HepG2 (cell line): ENCODE data around the gene TEX19. TPM values are rescaled to one million over a fixed set of nuclear protein-coding genes. Genes with fewer than 3 reads are reported as not detected.

Experiments
- CCAR2 ChIP-seq: fragments of 200-400 bp; formaldehyde crosslinking; optimal IDR thresholded peaks from 2 replicates; pipeline ENCODE3; 2018; ENCODE audit warnings: low read depth, mild to moderate bottlenecking, low read length, moderate library complexity
- ELF3 ChIP-seq: IDR thresholded peaks from 2 replicates; pipeline ENCODE4 v1.6.1; 2016; ENCODE audit warnings: missing genetic modification reagents, missing compliant biosample characterization
- IKZF4 ChIP-seq: sonication (generic); formaldehyde crosslinking; IDR thresholded peaks from 2 replicates; pipeline ENCODE4 v1.5.1; 2020; ENCODE audit warnings: borderline replicate concordance, mild to moderate bottlenecking, low read depth, missing genetic modification reagents; ENCODE audit errors: not compliant biosample characterization
- KDM1A ChIP-seq: IDR thresholded peaks from 2 replicates; pipeline ENCODE4 v1.6.1; 2016; ENCODE audit warnings: missing compliant biosample characterization
- MTF1 ChIP-seq: sonication (generic); formaldehyde crosslinking; IDR thresholded peaks from 2 replicates; pipeline ENCODE4 v1.5.0; 2020; ENCODE audit warnings: missing genetic modification reagents
- NR1H2 ChIP-seq: sonication (generic); formaldehyde crosslinking; IDR thresholded peaks from 2 replicates; pipeline ENCODE4 v1.8.1; 2022; ENCODE audit warnings: low read depth, missing genetic modification reagents, borderline replicate concordance
- PHF8 ChIP-seq: sonication (generic); formaldehyde crosslinking; IDR thresholded peaks from 2 replicates; pipeline ENCODE4 v1.5.0; 2020; ENCODE audit warnings: missing genetic modification reagents
- PRPF4 ChIP-seq: fragments of 200-400 bp; formaldehyde crosslinking; IDR thresholded peaks from 2 replicates; pipeline ENCODE4 v1.6.1; 2016; ENCODE audit warnings: low read length, low read depth; ENCODE audit not compliant: poor library complexity, severe bottlenecking
- RARA ChIP-seq: IDR thresholded peaks from 2 replicates; pipeline ENCODE4 v1.6.1; 2016; ENCODE audit warnings: missing genetic modification reagents, missing compliant biosample characterization
- RARG ChIP-seq: sonication (generic); formaldehyde crosslinking; IDR thresholded peaks from 2 replicates; pipeline ENCODE4 v1.4.0; 2020; ENCODE audit warnings: low read depth, mild to moderate bottlenecking, missing genetic modification reagents
- RFX3 ChIP-seq: IDR thresholded peaks from 2 replicates; pipeline ENCODE4 v1.6.1; 2016; ENCODE audit warnings: missing biosample characterization, missing genetic modification reagents
- SALL1 ChIP-seq: sonication (generic); formaldehyde crosslinking; IDR thresholded peaks from 2 replicates; pipeline ENCODE4 v1.8.0; 2022; ENCODE audit warnings: mild to moderate bottlenecking, missing genetic modification reagents
- SUZ12 ChIP-seq: fragments of 150-350 bp; IDR thresholded peaks from 2 replicates; pipeline ENCODE4 v1.6.1; 2014; ENCODE audit warnings: low read depth, low read length
- TGIF2 ChIP-seq: IDR thresholded peaks from 2 replicates; pipeline ENCODE4 v1.6.1; 2016; ENCODE audit warnings: control low read depth, missing compliant biosample characterization
- ZNF557 ChIP-seq: sonication (generic); formaldehyde crosslinking; IDR thresholded peaks from 2 replicates; pipeline ENCODE4 v1.4.0; 2020; ENCODE audit warnings: missing genetic modification reagents
- ZNF709 ChIP-seq: sonication (generic); formaldehyde crosslinking; IDR thresholded peaks from 2 replicates; pipeline ENCODE4 v1.5.0; 2020; ENCODE audit warnings: mild to moderate bottlenecking, missing genetic modification reagents
- ZNF788 ChIP-seq: sonication (generic); formaldehyde crosslinking; IDR thresholded peaks from 2 replicates; pipeline ENCODE4 v1.5.0; 2020; ENCODE audit warnings: mild to moderate bottlenecking, missing genetic modification reagents, borderline replicate concordance
- polyA plus RNA-seq, 8 experiments: library from polyadenylated mRNA; depleted of rRNA in 3 of 8; stranded (reverse) in 7 of 8; unstranded in 1 of 8; fragments of >200 nt; fragmentation: Illumina TruSeq in 4 of 8; extraction: Trizol in 4 of 8; gene quantifications; 2 replicates each; pipeline versions ENCODE4 v1.2.1 to v1.2.3, GENCODE V29; 2011 to 2016; ENCODE audit warnings: low read depth in 4 of 8, missing spikeins in 1 of 8, mixed read lengths in 1 of 8; ENCODE audit not compliant: insufficient read depth in 1 of 8
- total RNA-seq, 5 experiments: library from RNA; depleted of rRNA; stranded (reverse); fragments of >200 nt; fragmentation: Illumina TruSeq; extraction: Trizol; gene quantifications; 2 replicates each; pipeline ENCODE4 v1.2.3, GENCODE V29; 2016; ENCODE audit warnings: low read depth in 1 of 5
- TF ChIP-seq, protein P1 (sequence below): sonication (generic); formaldehyde crosslinking; IDR thresholded peaks from 2 replicates; pipeline ENCODE4 v1.5.0; 2020; ENCODE audit warnings: mild to moderate bottlenecking, missing genetic modification reagents
- TF ChIP-seq, protein P2 (sequence below): sonication (generic); formaldehyde crosslinking; IDR thresholded peaks from 2 replicates; pipeline ENCODE4 v1.5.1; 2020; ENCODE audit warnings: mild to moderate bottlenecking, missing genetic modification reagents, moderate library complexity
- TF ChIP-seq, protein P3 (sequence below): IDR thresholded peaks from 2 replicates; pipeline ENCODE4 v1.6.1; 2012; ENCODE audit warnings: low read length, improper control_type of control experiment

TEX19 gene
- total and polyA plus RNA-seq, 2 of the 13 experiments (the other 11 are each of a cell fraction or from before 2014, with no cell fraction given) = 1.3 to 6.0 TPM

DNA sequence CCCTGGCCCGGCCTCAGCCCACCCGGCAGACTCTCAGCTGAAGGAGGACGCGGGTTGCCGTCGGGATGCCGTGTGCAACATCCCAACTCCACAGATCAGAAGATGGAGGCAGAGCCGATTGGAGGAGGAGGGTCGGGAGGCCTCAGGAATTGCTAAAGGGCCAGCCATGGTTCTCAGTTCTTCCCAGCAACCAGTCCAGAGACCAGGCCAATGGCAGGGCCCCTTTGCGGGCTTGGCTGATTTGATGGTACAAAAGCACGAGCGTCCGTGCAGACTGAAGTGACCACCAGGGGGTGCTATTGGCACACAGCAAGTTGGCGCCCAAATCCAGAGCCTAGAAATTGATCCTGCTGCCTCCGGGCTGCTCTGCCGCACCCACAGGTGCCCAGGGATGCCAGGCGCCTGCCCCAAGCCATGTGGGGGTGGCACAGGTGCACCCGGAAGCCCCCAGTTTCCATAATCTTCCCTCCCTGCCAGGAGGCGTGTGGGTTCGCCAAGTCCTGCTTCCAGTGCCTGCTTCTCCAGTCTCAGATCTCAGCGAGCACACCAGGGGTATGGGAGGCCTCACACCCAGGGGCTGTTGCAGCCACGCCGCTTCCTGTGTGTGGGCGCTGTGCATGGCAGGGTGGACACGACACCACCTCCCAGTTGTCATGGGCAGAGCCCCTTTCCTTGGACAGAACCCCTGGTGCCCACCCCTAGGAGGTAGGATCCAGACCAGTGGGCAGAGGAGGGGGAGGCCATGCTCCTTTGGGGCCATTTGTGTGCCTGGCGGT, 7.1 kb upstream of the TEX19 start (continued):
- TF ChIP-seq, protein P1, sequence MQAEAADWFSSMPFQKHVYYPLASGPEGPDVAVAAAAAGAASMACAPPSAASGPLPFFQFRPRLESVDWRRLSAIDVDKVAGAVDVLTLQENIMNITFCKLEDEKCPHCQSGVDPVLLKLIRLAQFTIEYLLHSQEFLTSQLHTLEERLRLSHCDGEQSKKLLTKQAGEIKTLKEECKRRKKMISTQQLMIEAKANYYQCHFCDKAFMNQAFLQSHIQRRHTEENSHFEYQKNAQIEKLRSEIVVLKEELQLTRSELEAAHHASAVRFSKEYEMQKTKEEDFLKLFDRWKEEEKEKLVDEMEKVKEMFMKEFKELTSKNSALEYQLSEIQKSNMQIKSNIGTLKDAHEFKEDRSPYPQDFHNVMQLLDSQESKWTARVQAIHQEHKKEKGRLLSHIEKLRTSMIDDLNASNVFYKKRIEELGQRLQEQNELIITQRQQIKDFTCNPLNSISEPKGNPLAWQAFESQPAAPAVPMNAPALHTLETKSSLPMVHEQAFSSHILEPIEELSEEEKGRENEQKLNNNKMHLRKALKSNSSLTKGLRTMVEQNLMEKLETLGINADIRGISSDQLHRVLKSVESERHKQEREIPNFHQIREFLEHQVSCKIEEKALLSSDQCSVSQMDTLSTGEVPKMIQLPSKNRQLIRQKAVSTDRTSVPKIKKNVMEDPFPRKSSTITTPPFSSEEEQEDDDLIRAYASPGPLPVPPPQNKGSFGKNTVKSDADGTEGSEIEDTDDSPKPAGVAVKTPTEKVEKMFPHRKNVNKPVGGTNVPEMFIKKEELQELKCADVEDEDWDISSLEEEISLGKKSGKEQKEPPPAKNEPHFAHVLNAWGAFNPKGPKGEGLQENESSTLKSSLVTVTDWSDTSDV (CRISPR knock-in tag) = no peak
- TF ChIP-seq PHF8 (CRISPR knock-in tag) (no peak), ZNF788 (no peak), SUZ12 (no peak), RFX3 (no peak), RARA (CRISPR knock-in tag) (no peak), TGIF2 (peak; percentile 38; the same call in 1 of the 2 replicates), KDM1A (no peak; the same call in 1 of the 2 replicates), RARG (CRISPR knock-in tag) (no peak), PRPF4 (no peak), SALL1 (CRISPR knock-in tag) (peak; percentile 88), MTF1 (CRISPR knock-in tag) (no peak), ELF3 (CRISPR knock-in tag) (peak; percentile 63; the same call in 1 of the 2 replicates), CCAR2 (no peak), IKZF4 (CRISPR knock-in tag) (no peak), NR1H2 (no peak), ZNF557 (no peak), ZNF709 (CRISPR knock-in tag) (peak; percentile 87; the same call in 1 of the 2 replicates)
- TF ChIP-seq, protein P2, sequence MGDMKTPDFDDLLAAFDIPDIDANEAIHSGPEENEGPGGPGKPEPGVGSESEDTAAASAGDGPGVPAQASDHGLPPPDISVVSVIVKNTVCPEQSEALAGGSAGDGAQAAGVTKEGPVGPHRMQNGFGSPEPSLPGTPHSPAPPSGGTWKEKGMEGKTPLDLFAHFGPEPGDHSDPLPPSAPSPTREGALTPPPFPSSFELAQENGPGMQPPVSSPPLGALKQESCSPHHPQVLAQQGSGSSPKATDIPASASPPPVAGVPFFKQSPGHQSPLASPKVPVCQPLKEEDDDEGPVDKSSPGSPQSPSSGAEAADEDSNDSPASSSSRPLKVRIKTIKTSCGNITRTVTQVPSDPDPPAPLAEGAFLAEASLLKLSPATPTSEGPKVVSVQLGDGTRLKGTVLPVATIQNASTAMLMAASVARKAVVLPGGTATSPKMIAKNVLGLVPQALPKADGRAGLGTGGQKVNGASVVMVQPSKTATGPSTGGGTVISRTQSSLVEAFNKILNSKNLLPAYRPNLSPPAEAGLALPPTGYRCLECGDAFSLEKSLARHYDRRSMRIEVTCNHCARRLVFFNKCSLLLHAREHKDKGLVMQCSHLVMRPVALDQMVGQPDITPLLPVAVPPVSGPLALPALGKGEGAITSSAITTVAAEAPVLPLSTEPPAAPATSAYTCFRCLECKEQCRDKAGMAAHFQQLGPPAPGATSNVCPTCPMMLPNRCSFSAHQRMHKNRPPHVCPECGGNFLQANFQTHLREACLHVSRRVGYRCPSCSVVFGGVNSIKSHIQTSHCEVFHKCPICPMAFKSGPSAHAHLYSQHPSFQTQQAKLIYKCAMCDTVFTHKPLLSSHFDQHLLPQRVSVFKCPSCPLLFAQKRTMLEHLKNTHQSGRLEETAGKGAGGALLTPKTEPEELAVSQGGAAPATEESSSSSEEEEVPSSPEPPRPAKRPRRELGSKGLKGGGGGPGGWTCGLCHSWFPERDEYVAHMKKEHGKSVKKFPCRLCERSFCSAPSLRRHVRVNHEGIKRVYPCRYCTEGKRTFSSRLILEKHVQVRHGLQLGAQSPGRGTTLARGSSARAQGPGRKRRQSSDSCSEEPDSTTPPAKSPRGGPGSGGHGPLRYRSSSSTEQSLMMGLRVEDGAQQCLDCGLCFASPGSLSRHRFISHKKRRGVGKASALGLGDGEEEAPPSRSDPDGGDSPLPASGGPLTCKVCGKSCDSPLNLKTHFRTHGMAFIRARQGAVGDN (CRISPR knock-in tag) = peak; percentile 95
- TF ChIP-seq, protein P3, sequence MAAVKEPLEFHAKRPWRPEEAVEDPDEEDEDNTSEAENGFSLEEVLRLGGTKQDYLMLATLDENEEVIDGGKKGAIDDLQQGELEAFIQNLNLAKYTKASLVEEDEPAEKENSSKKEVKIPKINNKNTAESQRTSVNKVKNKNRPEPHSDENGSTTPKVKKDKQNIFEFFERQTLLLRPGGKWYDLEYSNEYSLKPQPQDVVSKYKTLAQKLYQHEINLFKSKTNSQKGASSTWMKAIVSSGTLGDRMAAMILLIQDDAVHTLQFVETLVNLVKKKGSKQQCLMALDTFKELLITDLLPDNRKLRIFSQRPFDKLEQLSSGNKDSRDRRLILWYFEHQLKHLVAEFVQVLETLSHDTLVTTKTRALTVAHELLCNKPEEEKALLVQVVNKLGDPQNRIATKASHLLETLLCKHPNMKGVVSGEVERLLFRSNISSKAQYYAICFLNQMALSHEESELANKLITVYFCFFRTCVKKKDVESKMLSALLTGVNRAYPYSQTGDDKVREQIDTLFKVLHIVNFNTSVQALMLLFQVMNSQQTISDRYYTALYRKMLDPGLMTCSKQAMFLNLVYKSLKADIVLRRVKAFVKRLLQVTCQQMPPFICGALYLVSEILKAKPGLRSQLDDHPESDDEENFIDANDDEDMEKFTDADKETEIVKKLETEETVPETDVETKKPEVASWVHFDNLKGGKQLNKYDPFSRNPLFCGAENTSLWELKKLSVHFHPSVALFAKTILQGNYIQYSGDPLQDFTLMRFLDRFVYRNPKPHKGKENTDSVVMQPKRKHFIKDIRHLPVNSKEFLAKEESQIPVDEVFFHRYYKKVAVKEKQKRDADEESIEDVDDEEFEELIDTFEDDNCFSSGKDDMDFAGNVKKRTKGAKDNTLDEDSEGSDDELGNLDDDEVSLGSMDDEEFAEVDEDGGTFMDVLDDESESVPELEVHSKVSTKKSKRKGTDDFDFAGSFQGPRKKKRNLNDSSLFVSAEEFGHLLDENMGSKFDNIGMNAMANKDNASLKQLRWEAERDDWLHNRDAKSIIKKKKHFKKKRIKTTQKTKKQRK = no peak
